IMR-90 (cell line): Measurements from ENCODE around the gene ARMC5. TPM values are rescaled to one million over a fixed set of nuclear protein-coding genes. Genes with fewer than 3 reads are reported as not detected.

Source experiments
- ATAC-seq: fragments of 200-7000 bp; cut with Tn5 transposase; 2 replicates; pipeline ENCODE4 v1.9.1; 2020; ENCODE audit warnings: low read depth, mild to moderate bottlenecking, moderate library complexity
- BruUV-seq: library from RNA; stranded (reverse); fragments of 400-500 nt; replicated peaks from 2 replicates; lab custom pipeline; 2021; lab: Mats Ljungman, UMichigan
- CTCF ChIA-PET: fragments of 300-600 bp; formaldehyde crosslinking; extraction: SDS; loops from one replicate; lab custom pipeline; 2021; ENCODE audit warnings: antibody characterized with exemption; lab: Yijun Ruan, JAX
- POLR2A ChIA-PET: fragments of 300-600 bp; sonication (Branson Sonifier 250); formaldehyde crosslinking; loops from one replicate; lab custom pipeline; 2022; ENCODE audit warnings: antibody characterized with exemption; ENCODE audit not compliant: unreplicated experiment; lab: Charles Lee
- DNase-seq: peaks from one replicate; pipeline ENCODE4 v3.0.0; 2013
- H2AFZ ChIP-seq: replicated peaks from 2 replicates; pipeline ENCODE3; 2013; ENCODE audit warnings: low read length, mild to moderate bottlenecking; ENCODE audit not compliant: poor library complexity
- H2AK5ac ChIP-seq: 2 replicates; pipeline ENCODE4 v1.6.1; 2013; ENCODE audit warnings: low read depth, low read length, inconsistent platforms
- H2AK9ac ChIP-seq: replicated peaks from 2 replicates; pipeline ENCODE3; 2013; ENCODE audit warnings: mild to moderate bottlenecking, low read depth, low read length, moderate library complexity; ENCODE audit not compliant: poor library complexity
- H2BK120ac ChIP-seq: 2 replicates; pipeline ENCODE4 v1.6.1; 2013; ENCODE audit warnings: low read depth, low read length, inconsistent platforms
- H2BK15ac ChIP-seq: 3 replicates; pipeline ENCODE4 v1.6.1; 2013; ENCODE audit warnings: low read depth, low read length, inconsistent platforms
- H2BK20ac ChIP-seq: 2 replicates; pipeline ENCODE4 v1.6.1; 2013; ENCODE audit warnings: low read depth, mild to moderate bottlenecking, inconsistent platforms, low read length, moderate library complexity
- H2BK5ac ChIP-seq: 2 replicates; pipeline ENCODE4 v1.6.1; 2013; ENCODE audit warnings: mild to moderate bottlenecking, low read depth, low read length, inconsistent platforms; ENCODE audit not compliant: poor library complexity, severe bottlenecking
- H3K14ac ChIP-seq: replicated peaks from 2 replicates; pipeline ENCODE4 v1.6.1; 2013; ENCODE audit warnings: low read depth, low read length, inconsistent platforms
- H3K18ac ChIP-seq: 2 replicates; pipeline ENCODE4 v1.6.1; 2013; ENCODE audit warnings: low read depth, low read length, control low read depth
- H3K23ac ChIP-seq: 2 replicates; pipeline ENCODE4 v1.6.1; 2013; ENCODE audit warnings: low read depth, low read length, inconsistent platforms
- H3K27ac ChIP-seq: 2 replicates; pipeline ENCODE4 v1.5.1; 2013; ENCODE audit warnings: mild to moderate bottlenecking, control low read depth, low read length; ENCODE audit not compliant: insufficient read depth
- H3K27me3 ChIP-seq: 2 replicates; pipeline ENCODE4 v1.6.1; 2013; ENCODE audit warnings: low read length; ENCODE audit not compliant: control insufficient read depth, insufficient read depth
- H3K36me3 ChIP-seq: 2 replicates; pipeline ENCODE4 v1.6.1; 2013; ENCODE audit warnings: low read length, mixed read lengths; ENCODE audit not compliant: control insufficient read depth, insufficient read depth
- H3K4ac ChIP-seq: 2 replicates; pipeline ENCODE4 v1.6.1; 2013; ENCODE audit warnings: low read depth, low read length, inconsistent platforms
- H3K4me1 ChIP-seq: 2 replicates; pipeline ENCODE4 v1.6.1; 2013; ENCODE audit warnings: low read length, mixed read lengths; ENCODE audit not compliant: control insufficient read depth, insufficient read depth
- H3K4me2 ChIP-seq: 2 replicates; pipeline ENCODE4 v1.6.1; 2013; ENCODE audit warnings: low read depth, mild to moderate bottlenecking, control low read depth, low read length, moderate library complexity
- H3K4me3 ChIP-seq: 2 replicates; pipeline ENCODE4 v1.5.1; 2013; ENCODE audit warnings: low read depth, mild to moderate bottlenecking, control low read depth, low read length, moderate library complexity; ENCODE audit not compliant: insufficient read depth
- H3K56ac ChIP-seq: 2 replicates; pipeline ENCODE4 v1.6.1; 2013; ENCODE audit warnings: low read length, inconsistent platforms; ENCODE audit not compliant: insufficient read depth; ENCODE audit errors: extremely low read depth
- H3K79me1 ChIP-seq, 2 experiments: 2 replicates each; pipeline ENCODE4 v1.6.1; 2013; ENCODE audit warnings: low read length in 2 of 2, inconsistent platforms in 1 of 2, low read depth in 1 of 2
- H3K9ac ChIP-seq: 2 replicates; pipeline ENCODE4 v1.6.1; 2013; ENCODE audit warnings: low read depth, low read length, control low read depth
- H3K9me1 ChIP-seq: 2 replicates; pipeline ENCODE4 v1.6.1; 2013; ENCODE audit warnings: low read length, inconsistent platforms; ENCODE audit not compliant: insufficient read depth
- H3K9me3 ChIP-seq: 2 replicates; pipeline ENCODE4 v1.6.1; 2013; ENCODE audit warnings: low read length; ENCODE audit not compliant: control insufficient read depth, insufficient read depth
- H4K20me1 ChIP-seq: 2 replicates; pipeline ENCODE4 v1.6.1; 2013; ENCODE audit warnings: low read length, inconsistent platforms; ENCODE audit not compliant: insufficient read depth
- H4K5ac ChIP-seq: 2 replicates; pipeline ENCODE4 v1.6.1; 2013; ENCODE audit warnings: mild to moderate bottlenecking, low read depth, low read length, control low read depth
- H4K8ac ChIP-seq, 2 experiments: 2 replicates each; pipeline ENCODE4 v1.6.1; 2013; ENCODE audit warnings: low read depth in 2 of 2, low read length in 2 of 2, control low read depth in 1 of 2, inconsistent platforms in 1 of 2
- H4K91ac ChIP-seq: 2 replicates; pipeline ENCODE4 v1.6.1; 2013; ENCODE audit warnings: low read depth, low read length, inconsistent platforms; ENCODE audit not compliant: insufficient read depth
- NFE2L2 ChIP-seq: fragments of 150-350 bp; IDR thresholded peaks from 2 replicates; pipeline ENCODE4 v1.6.1; 2016; ENCODE audit warnings: low read depth, mild to moderate bottlenecking, low read length
- USF2 ChIP-seq: fragments of 150-350 bp; IDR thresholded peaks from 2 replicates; pipeline ENCODE4 v1.6.1; 2017; ENCODE audit warnings: mild to moderate bottlenecking, antibody characterized with exemption, low read length, low read depth
- WGBS, 2 experiments: methylation state at CpG; one replicate each; pipeline versions ENCODE4 v1.1.5 to v1.1.7; 2013; ENCODE audit warnings: missing lambda C conversion rate in 2 of 2; ENCODE audit not compliant: insufficient read length in 1 of 2; ENCODE audit errors: extremely low coverage in 2 of 2; 5-methylcytosine and 5-hydroxymethylcytosine counted together
- dilution Hi-C: fragments of 300-500 bp; cut with HindIII; formaldehyde crosslinking; loops from one replicate; pipeline ENCODE4 v1.14.3; 2018; ENCODE audit warnings: low sequenced_read_pairs; ENCODE audit not compliant: unreplicated experiment
- in situ Hi-C: fragments of 300-500 bp; cut with MboI; formaldehyde crosslinking; loops from 3 replicates; pipeline ENCODE4 v1.14.3; 2019; ENCODE audit warnings: low sequenced_read_pairs, inconsistent platforms, mixed read lengths
- intact Hi-C: fragments of 100-400 bp; cut with micrococcal nuclease; formaldehyde crosslinking; loops from 2 replicates; pipeline ENCODE4 v1.10.0; 2022
- polyA plus RNA-seq, 3 experiments: library from polyadenylated mRNA; depleted of rRNA; stranded (reverse); fragments of >200 nt; gene quantifications; 2 replicates each; pipeline ENCODE4 v1.2.3, GENCODE V29; 2012; ENCODE audit warnings: low replicate concordance in 1 of 3
- total RNA-seq: library from RNA; depleted of rRNA; stranded (reverse); fragments of >200 nt; gene quantifications from 2 replicates; pipeline ENCODE4 v1.2.3, GENCODE V29; 2012

The ARMC5 gene
- total and polyA plus RNA-seq, 2 of the 4 experiments (the other 2 are of a cell fraction), result 2.3 to 7.5 TPM

- DNase-seq, result no peak
- Histone ChIP-seq H3K4me1 (peaks cover 13% of the 10 kb centered on the region), H4K91ac (no peak overlapping the region), H3K23ac (no peak overlapping the region), H2BK20ac (no peak overlapping the region), H4K8ac (peak overlapping the region in 1 of 2 experiments; percentile 10; a peak in 2 of 4 replicates), H3K79me1 (peaks cover 22 to 70% of the 10 kb centered on the region in 2 experiments; a peak in 3 of 4 replicates), H3K56ac (no peak overlapping the region), H2AFZ (no peak overlapping the region), H2AK5ac (peak overlapping the region; percentile 100; the same call in 1 of the 2 replicates), H3K4me3 (no peak overlapping the region), H4K20me1 (peaks cover 53% of the 10 kb centered on the region), H3K9me1 (peaks cover 16% of the 10 kb centered on the region; the same call in 1 of the 2 replicates), H2BK5ac (no peak overlapping the region), H2BK15ac (no peak overlapping the region), H3K9ac (peak overlapping the region; percentile 15; the same call in 1 of the 2 replicates), H2AK9ac (peak overlapping the region; percentile 100), H2BK120ac (no peak overlapping the region), H3K36me3 (peaks cover 45% of the 10 kb centered on the region), H3K4me2 (peak overlapping the region; percentile 18; the same call in 1 of the 2 replicates), H3K27me3 (no peaks in the 10 kb centered on the region), H3K4ac (peak overlapping the region; percentile 75), H3K9me3 (no peaks in the 10 kb centered on the region), H3K14ac (peak overlapping the region; percentile 10), H4K5ac (no peak overlapping the region), H3K18ac (no peak overlapping the region), H3K27ac (no peak overlapping the region)
- in situ Hi-C loops (loop anchor here (25.0 kb wide), 1 partner anchor 389 kb away; the partner anchor contains the start of gene ZNF267), dilution Hi-C loops (no loop called here), intact Hi-C loops (no loop called here)
- ChIA-PET POLR2A (interaction anchor here (1.0 kb wide), 1 partner anchor 14 kb away, joined by 4 read pairs; no protein-coding TSS in a partner anchor), CTCF (interaction anchor here (1.0 kb wide), 2 partner anchors 8 to 13 kb away, joined by 6 to 7 read pairs; no protein-coding TSS in a partner anchor)
- TF ChIP-seq USF2 (no peak), NFE2L2 (no peak)
- no TSS peak for BruUV-seq
- 33% methylated on average over 1 of the region's 17 CpGs; no CpG with 5 or more reads in 1 of the 2 experiments for WGBS, 2 experiments
- no peak for ATAC-seq
These were observed 14.1 kb downstream of the ARMC5 start for GRCh38 chr16:31473264-31473984.
